Measurements from ENCODE around the gene TMEM119. TPM values are rescaled to one million over a fixed set of nuclear protein-coding genes. Genes with fewer than 3 reads are reported as not detected.
"Not testable (repeated sequence)": the region's sequence is repeated elsewhere in the genome, so short reads cannot be mapped to it uniquely, and the experiment has no call there.

The TMEM119 gene
- total and polyA plus RNA-seq, 12 donors = 0.57 to 6.9 (median 2.0) TPM

DNA sequence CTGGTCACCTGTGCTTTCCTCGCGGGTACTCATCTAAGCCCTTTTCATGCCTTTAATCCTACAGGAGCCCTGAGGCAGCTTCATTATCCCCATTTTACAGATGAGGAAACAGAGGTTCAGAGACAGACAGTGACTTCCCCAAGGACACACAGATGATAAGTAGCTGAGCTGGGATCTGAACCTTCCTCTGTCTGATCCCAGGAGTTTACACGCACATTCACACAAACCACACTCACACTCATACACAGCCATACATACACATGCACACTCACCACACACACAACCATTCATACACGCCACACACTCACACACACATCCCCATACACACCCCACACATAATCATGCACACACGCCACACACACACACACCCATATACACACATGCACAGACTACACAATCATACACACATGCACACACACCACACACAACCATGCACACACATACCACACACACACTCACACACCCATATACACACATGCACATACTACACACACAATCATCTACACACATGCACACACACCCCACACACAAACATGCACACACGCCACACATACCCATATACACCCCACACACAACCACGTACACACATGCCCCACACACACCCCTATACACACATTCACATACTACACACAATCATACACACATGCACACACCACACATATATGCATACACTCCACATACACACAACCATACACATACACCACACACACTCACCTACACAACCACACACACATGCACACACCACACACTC is 2.7 kb downstream of the TMEM119 start:
- Histone ChIP-seq H3K36me3 (no peaks in the 10 kb centered on the region), H3K4me3 (peak overlapping the region in 1 of 10 donors; percentile 25), H3K4me1 (no peaks in the 10 kb centered on the region), H3K9me3 (no peaks in the 10 kb centered on the region), H3K27ac (peak overlapping the region in 1 of 10 donors; percentile 31), H3K27me3 (peaks cover 0 to 3% (median 0%) of the 10 kb centered on the region in 7 donors)
- WGBS, 2 donors = 96 to 98% methylated on average over 7 of the region's 7 CpGs
- ATAC-seq (no peak), DNase-seq (no peak)
- intact Hi-C loops (cut with DNase I) = no loop called here
- TF ChIP-seq, protein P1, sequence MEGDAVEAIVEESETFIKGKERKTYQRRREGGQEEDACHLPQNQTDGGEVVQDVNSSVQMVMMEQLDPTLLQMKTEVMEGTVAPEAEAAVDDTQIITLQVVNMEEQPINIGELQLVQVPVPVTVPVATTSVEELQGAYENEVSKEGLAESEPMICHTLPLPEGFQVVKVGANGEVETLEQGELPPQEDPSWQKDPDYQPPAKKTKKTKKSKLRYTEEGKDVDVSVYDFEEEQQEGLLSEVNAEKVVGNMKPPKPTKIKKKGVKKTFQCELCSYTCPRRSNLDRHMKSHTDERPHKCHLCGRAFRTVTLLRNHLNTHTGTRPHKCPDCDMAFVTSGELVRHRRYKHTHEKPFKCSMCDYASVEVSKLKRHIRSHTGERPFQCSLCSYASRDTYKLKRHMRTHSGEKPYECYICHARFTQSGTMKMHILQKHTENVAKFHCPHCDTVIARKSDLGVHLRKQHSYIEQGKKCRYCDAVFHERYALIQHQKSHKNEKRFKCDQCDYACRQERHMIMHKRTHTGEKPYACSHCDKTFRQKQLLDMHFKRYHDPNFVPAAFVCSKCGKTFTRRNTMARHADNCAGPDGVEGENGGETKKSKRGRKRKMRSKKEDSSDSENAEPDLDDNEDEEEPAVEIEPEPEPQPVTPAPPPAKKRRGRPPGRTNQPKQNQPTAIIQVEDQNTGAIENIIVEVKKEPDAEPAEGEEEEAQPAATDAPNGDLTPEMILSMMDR (IDR thresholded peaks at IDR 0.05) = no peak

DNA sequence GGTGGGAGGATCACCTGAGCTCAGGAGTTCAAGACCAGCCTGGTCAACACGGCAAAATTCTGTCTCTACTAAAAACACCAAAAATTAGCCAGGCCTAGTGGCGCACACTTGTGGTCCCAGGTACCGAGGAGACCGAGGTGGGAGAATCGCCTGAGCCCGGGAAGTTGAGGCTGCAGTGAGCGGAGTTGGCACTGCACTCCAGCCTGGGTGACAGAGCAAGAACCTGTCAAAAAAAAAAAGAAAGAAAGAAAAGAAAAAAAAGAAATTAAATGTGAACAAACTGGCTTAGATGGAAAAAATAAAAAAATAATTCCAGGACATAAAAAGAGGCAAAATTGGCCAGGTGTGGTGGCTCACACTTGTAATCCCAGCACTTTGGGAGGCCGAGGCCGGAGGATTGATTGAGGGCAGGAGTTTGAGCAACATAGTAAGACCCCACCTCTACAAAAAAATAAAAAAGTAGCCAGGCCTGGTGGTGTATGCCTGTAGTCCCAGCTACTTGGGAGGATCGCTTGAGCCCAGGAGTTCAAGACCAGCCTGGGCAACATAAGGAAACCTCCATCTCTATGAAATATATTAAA is 3.5 kb downstream of the TMEM119 start:
- peaks cover 0 to 3% (median 0%) of the 10 kb centered on the region in 7 donors for H3K27me3 ChIP-seq
- H3K9me3 ChIP-seq = no peaks in the 10 kb centered on the region
- no peaks in the 10 kb centered on the region for H3K36me3 ChIP-seq
- no peak overlapping the region for H3K27ac ChIP-seq
- TF ChIP-seq, protein P1 (IDR thresholded peaks at IDR 0.05) = no peak
- peaks cover 0 to under 1% (median 0%) of the 10 kb centered on the region in 9 donors for H3K4me1 ChIP-seq
- ATAC-seq = no peak
- no peak for DNase-seq
- no peak overlapping the region for H3K4me3 ChIP-seq
- intact Hi-C loops (cut with DNase I) = no loop called here
- WGBS, 2 donors = 96 to 98% methylated on average over 10 of the region's 10 CpGs

DNA sequence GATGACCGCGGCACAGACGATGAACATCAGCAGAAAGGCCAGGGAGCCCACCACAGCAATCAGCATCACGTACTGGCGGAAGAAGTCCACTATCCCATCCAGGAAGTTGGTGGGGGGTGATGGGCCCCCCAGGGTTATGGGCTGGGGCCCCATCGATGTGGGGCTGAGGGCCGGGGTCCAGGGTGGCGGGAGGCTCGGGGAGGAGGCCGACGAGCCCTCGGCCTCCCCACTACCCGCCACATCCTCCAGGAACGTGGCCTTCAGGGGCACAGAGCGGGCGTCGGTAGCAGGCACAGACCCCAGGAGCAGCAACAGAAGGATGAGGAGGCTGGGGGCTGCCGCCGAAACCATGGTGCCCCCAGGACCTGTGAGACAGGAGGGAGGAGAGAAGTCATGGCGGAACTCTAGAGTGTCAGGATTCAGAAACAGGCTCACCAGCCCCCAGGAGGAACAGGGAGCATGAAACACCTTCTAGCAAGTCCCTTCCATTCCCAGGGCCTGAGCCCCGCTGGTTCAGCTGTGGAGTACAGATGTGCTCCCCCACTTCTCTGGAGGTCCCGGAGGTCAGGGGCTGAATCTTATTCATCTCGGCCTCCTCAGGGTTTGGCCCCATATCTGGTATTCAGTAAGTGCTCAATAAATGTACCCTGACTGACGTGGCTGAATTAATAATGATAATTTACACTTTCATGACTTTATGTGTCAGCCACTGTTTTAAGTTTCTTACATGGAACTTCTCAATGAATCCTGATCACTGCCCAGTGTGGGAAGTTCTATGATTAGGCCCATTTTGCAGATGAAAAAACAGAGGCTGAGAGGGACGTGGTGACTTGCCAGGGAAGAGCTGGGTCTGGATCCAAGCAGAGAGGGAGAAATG is 5.6 kb downstream of the TMEM119 start:
- WGBS, 2 donors = 94 to 96% methylated on average over 25 of the region's 25 CpGs
- H3K36me3 ChIP-seq = no peaks in the 10 kb centered on the region
- DNase-seq (no peak), ATAC-seq (no peak)
- H3K27me3 ChIP-seq = no peaks in the 10 kb centered on the region
- H3K9me3 ChIP-seq = no peaks in the 10 kb centered on the region
- H3K4me3 ChIP-seq = no peak overlapping the region
- TF ChIP-seq, protein P1 (IDR thresholded peaks at IDR 0.05) = no peak
- H3K27ac ChIP-seq = no peak overlapping the region
- H3K4me1 ChIP-seq = peaks cover 0 to 6% (median 0%) of the 10 kb centered on the region in 9 donors
- intact Hi-C loops (cut with DNase I) = no loop called here

DNA sequence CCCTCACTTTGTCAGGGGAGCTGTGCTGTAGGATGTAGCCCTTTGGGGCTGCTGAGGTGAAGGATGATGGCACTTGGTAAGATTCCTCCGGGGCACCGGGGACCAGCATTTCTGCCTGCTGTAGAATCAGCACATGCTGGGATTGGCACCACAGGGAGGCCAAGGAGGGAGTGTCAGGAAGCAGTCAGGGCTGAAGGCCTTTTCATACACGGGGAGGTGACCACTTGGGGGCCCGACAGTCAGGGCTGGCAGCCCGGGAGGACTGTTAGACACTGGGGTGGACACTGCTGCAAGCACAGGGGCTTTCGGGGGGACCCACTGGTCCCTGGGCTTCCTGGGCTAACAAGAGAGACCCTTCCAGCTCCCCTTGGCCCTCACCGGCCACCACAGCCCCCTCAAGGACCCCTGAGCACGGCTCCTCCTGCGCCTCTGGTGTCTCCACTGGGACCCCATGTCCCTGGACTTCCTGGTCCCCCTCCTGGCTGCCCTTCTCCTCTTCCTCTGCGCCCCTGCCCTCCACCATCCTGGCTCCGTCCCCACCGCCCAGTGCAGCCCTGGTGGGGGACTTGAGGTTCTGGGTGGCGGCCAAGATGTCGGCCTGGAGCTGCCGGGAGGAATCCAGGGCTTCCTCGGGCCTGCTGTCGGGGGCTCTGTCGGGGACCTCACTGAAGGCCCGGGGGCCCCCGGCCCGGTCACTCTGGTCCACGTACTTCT is 6.5 kb downstream of the TMEM119 start:
- DNase-seq (no peak), ATAC-seq (no peak)
- intact Hi-C loops (cut with DNase I) = no loop called here
- Histone ChIP-seq H3K36me3 (no peaks in the 10 kb centered on the region), H3K9me3 (no peaks in the 10 kb centered on the region), H3K4me1 (peaks cover 0 to 6% (median 0%) of the 10 kb centered on the region in 9 donors), H3K27ac (no peak overlapping the region), H3K4me3 (no peak overlapping the region), H3K27me3 (no peaks in the 10 kb centered on the region)
- TF ChIP-seq, protein P1 (IDR thresholded peaks at IDR 0.05) = no peak
- 81 to 85% methylated on average over 21 to 22 of the region's 22 CpGs for whole genome bisulfite sequencing, 2 donors

DNA sequence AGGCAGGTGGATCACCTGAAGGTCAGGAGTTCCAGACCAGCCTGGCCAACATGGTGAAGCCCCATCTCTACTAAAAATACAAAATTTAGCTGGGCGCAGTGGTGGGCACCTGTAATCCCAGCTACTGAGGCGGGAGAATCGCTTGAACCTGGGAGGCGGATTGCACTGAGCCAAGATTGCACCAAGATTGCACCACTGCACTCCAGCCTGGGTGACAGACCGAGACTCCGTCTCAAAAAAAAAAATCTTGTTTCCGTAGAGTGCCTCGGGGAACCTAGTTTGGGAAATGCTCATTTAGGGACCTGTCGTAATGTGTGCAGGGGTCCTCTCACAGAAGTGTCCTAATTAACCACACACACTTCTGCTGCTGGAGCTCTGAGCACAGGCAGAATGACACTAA is 7.4 kb downstream of the TMEM119 start:
- intact Hi-C loops (cut with DNase I); ATAC-seq; H3K36me3 ChIP-seq; DNase-seq; H3K4me3 ChIP-seq; H3K9me3 ChIP-seq; H3K4me1 ChIP-seq; H3K27ac ChIP-seq; H3K27me3 ChIP-seq: not testable (repeated sequence)
- WGBS, 2 donors = 86 to 97% methylated on average over 9 of the region's 9 CpGs
